Gastroesophageal sphincter (tissue), 4 donors: ENCODE data around the gene ARPIN. TPM values are rescaled to one million over a fixed set of nuclear protein-coding genes. Genes with fewer than 3 reads are reported as not detected.

ENCODE experiments used
- ATAC-seq: fragments of 150-250 bp; one replicate; pipeline ENCODE4 v1.9.1; 2016; ENCODE audit warnings: mild to moderate bottlenecking, moderate library complexity
- H3K27ac ChIP-seq, 4 donors: fragments of 200-600 bp; sonication (generic) in 3 of 4; 1 replicate in 3 of 4; 2 replicates in 1 of 4; pipeline ENCODE4 v1.5.1; 2016 to 2019
- H3K27me3 ChIP-seq: fragments of 200-600 bp; sonication (generic); one replicate; pipeline ENCODE4 v1.5.1; 2019
- H3K36me3 ChIP-seq, 2 donors: fragments of 200-600 bp; sonication (generic); one replicate each; pipeline ENCODE4 v1.5.1; 2019; ENCODE audit warnings: control low read depth in 1 of 2
- H3K4me1 ChIP-seq, 3 donors: fragments of 200-600 bp; sonication (generic); 1 replicate in 2 of 3; 2 replicates in 1 of 3; pipeline ENCODE4 v1.5.1; 2016 to 2019; ENCODE audit warnings: control low read depth in 2 of 3
- H3K4me3 ChIP-seq, 2 donors: fragments of 200-600 bp; sonication (generic); one replicate each; pipeline ENCODE4 v1.5.1; 2019; ENCODE audit warnings: mild to moderate bottlenecking in 1 of 2, moderate library complexity in 1 of 2
- H3K9me3 ChIP-seq, 3 donors: fragments of 200-600 bp; sonication (generic); one replicate each; pipeline ENCODE4 v1.5.1; 2017 to 2019; ENCODE audit warnings: control low read depth in 2 of 3
- CTCF ChIP-seq, 4 experiments: fragments of 200-600 bp in 2 of 4; fragments of 450-650 bp in 2 of 4; sonication (generic) in 1 of 4; IDR thresholded peaks; one replicate each; pipeline ENCODE4 v1.5.1; 2017 to 2019; ENCODE audit warnings: antibody characterized with exemption in 4 of 4, mild to moderate bottlenecking in 2 of 4, moderate library complexity in 2 of 4
- EP300 ChIP-seq: sonication (generic); formaldehyde crosslinking; IDR thresholded peaks from one replicate; pipeline ENCODE4 v1.6.1; 2017; ENCODE audit warnings: antibody characterized with exemption, mild to moderate bottlenecking
- POLR2A ChIP-seq, 2 donors: fragments of 450-650 bp; IDR thresholded peaks; one replicate each; pipeline ENCODE4 v1.6.1; 2017; ENCODE audit warnings: antibody characterized with exemption in 2 of 2, mild to moderate bottlenecking in 2 of 2, moderate library complexity in 1 of 2
- POLR2AphosphoS5 ChIP-seq: sonication (generic); formaldehyde crosslinking; IDR thresholded peaks from one replicate; pipeline ENCODE4 v1.6.1; 2017; ENCODE audit warnings: antibody characterized with exemption
- WGBS, 2 donors: methylation state at CpG; one replicate each; pipeline ENCODE4 v1.1.5; 2018; ENCODE audit warnings: low coverage in 1 of 2; 5-methylcytosine and 5-hydroxymethylcytosine counted together
- total RNA-seq, 4 donors: library from RNA; depleted of rRNA; stranded (reverse); fragments of >200 nt; gene quantifications; one replicate each; pipeline ENCODE4 v1.1.0, GENCODE V29; 2016

ARPIN gene
- total RNA-seq, 4 donors from 2014 or later: 20.9 to 25.4 (median 24.3) TPM

DNA sequence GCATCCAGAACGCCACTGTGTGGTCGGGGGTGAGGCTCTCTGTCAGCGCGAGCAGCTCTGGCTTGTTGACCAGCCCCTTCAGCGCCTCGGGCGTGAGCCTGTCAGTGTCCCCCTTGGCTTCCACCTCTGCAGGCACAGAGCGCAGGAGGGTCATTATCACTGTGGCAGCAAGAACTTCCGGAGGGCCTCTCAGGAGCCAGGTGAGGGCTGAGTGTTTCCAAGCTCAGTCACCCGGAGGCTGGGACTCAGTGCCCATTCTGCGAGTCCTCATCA is 9.0 kb downstream of the ARPIN start:
- H3K27ac ChIP-seq: no peak overlapping the region
- no peaks in the 10 kb centered on the region for H3K9me3 ChIP-seq
- WGBS, 2 donors: no CpG with 5 or more reads among the region's 11 CpGs
- TF ChIP-seq CTCF (IDR thresholded peaks at IDR 0.05) (no peak), EP300 (no peak), POLR2AphosphoS5 (no peak), POLR2A (IDR thresholded peaks at IDR 0.05) (no peak)
- no peaks in the 10 kb centered on the region for H3K27me3 ChIP-seq
- no peaks in the 10 kb centered on the region for H3K4me1 ChIP-seq
- no peak overlapping the region for H3K4me3 ChIP-seq
- H3K36me3 ChIP-seq: peaks cover 0 to 90% of the 10 kb centered on the region in 2 donors
- no peak for ATAC-seq

DNA sequence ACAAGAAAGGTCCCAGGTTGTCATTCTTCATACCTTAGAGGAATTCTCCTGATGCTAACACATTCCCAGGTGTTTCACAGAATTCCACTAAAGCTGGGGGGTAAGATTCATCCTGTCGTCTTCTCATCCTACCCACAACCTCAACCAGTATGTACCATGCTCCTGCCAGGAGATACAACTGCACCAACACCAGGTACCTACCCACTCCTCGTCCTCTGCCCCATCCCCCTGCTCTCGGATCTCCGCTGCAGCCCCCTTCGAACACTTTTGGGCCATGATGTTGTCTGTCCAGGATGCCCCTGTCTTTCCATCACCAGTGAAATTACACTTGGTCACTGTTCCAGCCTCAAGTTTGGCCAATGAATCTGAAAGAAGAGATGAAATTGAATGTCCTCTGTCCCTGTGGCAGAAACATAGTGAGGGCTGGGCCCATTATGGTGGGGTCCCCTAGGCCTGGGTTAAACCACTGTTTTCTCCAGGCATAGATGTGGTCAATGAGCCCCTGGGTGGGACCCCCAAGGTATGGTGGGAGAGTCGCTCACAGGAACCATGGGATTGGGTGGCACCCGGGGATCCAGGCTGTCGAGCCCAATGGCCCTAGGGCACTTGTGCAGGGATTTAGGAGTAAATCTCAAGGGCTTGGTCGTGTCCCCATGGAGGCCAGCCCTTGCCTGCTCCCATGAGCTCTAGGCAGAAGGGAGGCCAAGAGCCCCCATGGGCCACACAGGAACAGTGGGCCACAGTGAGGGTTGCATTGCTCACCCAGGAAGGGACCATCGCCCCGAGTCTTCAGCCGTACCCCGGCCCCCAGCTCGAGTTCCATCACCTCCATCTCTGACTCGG is 9.5 kb downstream of the ARPIN start:
- Histone ChIP-seq H3K36me3 (peaks cover 0 to 84% of the 10 kb centered on the region in 2 donors), H3K27me3 (no peaks in the 10 kb centered on the region), H3K9me3 (no peaks in the 10 kb centered on the region), H3K27ac (no peak overlapping the region), H3K4me3 (no peak overlapping the region), H3K4me1 (no peaks in the 10 kb centered on the region)
- WGBS, 2 donors: 80 to 100% methylated on average over 3 to 5 of the region's 15 CpGs
- TF ChIP-seq POLR2AphosphoS5 (no peak), CTCF (IDR thresholded peaks at IDR 0.05) (no peak), EP300 (no peak), POLR2A (IDR thresholded peaks at IDR 0.05) (no peak)
- no peak for ATAC-seq

DNA sequence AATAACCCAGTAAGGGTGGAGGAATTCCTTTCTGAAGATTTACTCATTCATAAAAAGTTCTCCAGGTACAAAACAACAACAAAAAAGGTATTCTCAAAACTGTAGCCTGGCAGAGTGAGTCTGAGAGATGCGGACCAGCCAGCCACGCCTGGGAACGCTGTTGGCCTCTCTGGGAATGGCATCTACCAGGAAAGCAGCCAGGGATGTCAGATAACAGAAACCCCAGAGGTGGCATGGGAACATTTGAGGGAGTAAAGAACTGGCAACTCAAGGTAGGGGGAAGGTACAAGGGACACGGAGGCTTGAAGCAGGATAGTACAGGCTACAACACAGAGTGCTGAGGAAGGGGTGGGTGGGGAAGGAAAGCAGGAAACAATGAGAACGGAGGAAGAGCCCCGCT is 11.9 kb downstream of the ARPIN start:
- H3K36me3 ChIP-seq: peaks cover 0 to 61% of the 10 kb centered on the region in 2 donors
- no peaks in the 10 kb centered on the region for H3K27me3 ChIP-seq
- H3K4me3 ChIP-seq: no peak overlapping the region
- no peak for ATAC-seq
- TF ChIP-seq POLR2A (IDR thresholded peaks at IDR 0.05): no peak
- TF ChIP-seq POLR2AphosphoS5: no peak
- H3K4me1 ChIP-seq: no peaks in the 10 kb centered on the region
- no peak overlapping the region for H3K27ac ChIP-seq
- H3K9me3 ChIP-seq: no peaks in the 10 kb centered on the region
- 73 to 100% methylated on average over 1 to 4 of the region's 6 CpGs for WGBS, 2 donors

GRCh38 chr15:89899951-89900567 is 12.7 kb downstream of the ARPIN start:
- Histone ChIP-seq H3K27me3 (no peaks in the 10 kb centered on the region), H3K9me3 (no peaks in the 10 kb centered on the region), H3K36me3 (peaks cover 0 to 55% of the 10 kb centered on the region in 2 donors), H3K4me1 (no peaks in the 10 kb centered on the region), H3K4me3 (no peak overlapping the region), H3K27ac (no peak overlapping the region)
- 88 to 100% methylated on average over 2 to 3 of the region's 3 CpGs for WGBS, 2 donors
- no peak for ATAC-seq
- TF ChIP-seq EP300 (no peak), CTCF (IDR thresholded peaks at IDR 0.05) (no peak), POLR2A (IDR thresholded peaks at IDR 0.05) (no peak), POLR2AphosphoS5 (no peak)

- Histone ChIP-seq H3K27ac (no peak overlapping the region), H3K27me3 (no peaks in the 10 kb centered on the region), H3K9me3 (no peaks in the 10 kb centered on the region), H3K4me1 (no peaks in the 10 kb centered on the region), H3K4me3 (no peak overlapping the region), H3K36me3 (peaks cover 0 to 48% of the 10 kb centered on the region in 2 donors)
- TF ChIP-seq EP300 (no peak), CTCF (IDR thresholded peaks at IDR 0.05) (no peak), POLR2AphosphoS5 (no peak), POLR2A (IDR thresholded peaks at IDR 0.05) (no peak)
- no peak for ATAC-seq
- WGBS, 2 donors: 70 to 84% methylated on average over 4 to 7 of the region's 12 CpGs
Measured at GRCh38 chr15:89899295-89899945, 13.3 kb downstream of the ARPIN start.
